Measurements from ENCODE around the gene P4HA2.

Gene P4HA2

DNA sequence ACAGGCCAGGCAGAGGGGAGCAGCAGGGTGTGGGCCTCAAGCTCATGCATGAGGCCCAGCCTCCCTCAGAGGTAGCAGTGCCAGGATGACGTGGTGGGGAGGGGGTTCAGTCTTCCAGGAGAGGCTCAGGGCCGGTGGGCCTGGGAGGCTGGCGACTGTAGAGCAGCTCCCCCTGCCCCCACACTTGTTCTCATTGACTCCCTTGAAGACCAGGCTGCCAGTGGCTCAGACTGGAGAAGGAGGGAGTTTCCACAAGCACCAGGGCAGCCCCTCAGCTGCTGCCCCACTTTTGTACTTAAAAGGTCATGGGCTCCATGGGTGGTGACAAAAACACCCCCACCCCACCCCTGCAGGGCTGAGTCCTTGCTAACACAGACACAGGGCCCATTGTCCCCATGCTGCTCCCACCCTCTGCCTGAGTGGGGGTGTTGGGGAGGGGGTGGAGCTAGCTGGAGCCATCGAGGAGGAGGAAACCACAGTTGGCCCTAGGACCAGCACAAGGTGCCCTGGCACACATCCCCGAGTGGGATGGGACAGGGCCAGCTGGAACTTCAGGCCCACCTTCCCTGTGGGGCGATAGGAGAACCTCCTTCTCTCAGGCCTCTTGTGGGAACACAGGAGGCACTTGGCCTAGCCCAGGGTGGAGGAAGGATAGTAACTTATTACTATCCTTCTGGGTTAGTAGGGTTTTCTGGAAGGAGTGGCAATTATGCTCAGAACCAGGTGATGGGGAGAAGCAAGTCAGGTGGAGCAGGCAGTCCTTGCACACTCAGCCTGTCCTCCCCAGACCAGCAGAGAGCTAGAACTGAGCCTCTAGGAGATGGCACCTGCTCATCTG is 40.5 kb upstream of the P4HA2 start:
- H3K4me3 Mint-ChIP-seq = no peak overlapping the region
- no peak overlapping the region for H3K27ac Mint-ChIP-seq
- H3K27me3 Mint-ChIP-seq = peaks cover 4% of the 10 kb centered on the region
- H3K9me3 Mint-ChIP-seq (ENCODE audit: low read depth) = no peaks in the 10 kb centered on the region
- no peaks in the 10 kb centered on the region for H3K36me3 Mint-ChIP-seq
- H3K4me1 Mint-ChIP-seq (ENCODE audit: low read depth) = peaks cover 23% of the 10 kb centered on the region

DNA sequence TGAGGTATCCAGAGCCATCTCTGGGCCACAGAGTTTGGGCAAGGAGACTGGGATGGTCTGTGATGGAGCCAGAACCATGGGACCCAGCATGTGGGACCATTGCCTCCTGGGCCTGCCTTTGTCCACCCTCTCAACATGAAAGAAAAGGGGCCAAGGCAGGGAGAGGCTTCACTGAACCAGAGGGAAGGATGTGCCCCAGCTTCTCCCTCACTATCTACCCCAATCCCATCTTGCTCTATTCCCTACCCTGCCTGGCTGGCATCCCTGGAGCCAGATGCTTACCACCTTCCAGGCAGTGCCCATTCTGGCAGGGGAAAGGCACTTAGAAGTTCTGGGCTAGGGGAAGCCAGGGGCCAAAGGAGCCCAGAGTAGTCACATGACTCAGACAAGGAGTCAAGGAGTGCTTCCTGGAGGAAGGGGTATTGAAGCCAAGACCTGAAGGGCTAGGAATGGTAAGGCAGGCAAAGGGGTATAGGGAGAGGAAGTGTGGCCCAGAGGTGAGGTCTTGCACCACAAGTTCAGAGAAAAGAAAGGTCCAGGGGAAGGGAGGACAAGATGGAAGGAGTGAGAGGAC is 39.6 kb upstream of the P4HA2 start:
- H3K36me3 Mint-ChIP-seq = no peaks in the 10 kb centered on the region
- H3K9me3 Mint-ChIP-seq (ENCODE audit: low read depth) = no peaks in the 10 kb centered on the region
- H3K27ac Mint-ChIP-seq = no peak overlapping the region
- peaks cover 25% of the 10 kb centered on the region for H3K4me1 Mint-ChIP-seq (ENCODE audit: low read depth)
- no peaks in the 10 kb centered on the region for H3K27me3 Mint-ChIP-seq
- no peak overlapping the region for H3K4me3 Mint-ChIP-seq

DNA sequence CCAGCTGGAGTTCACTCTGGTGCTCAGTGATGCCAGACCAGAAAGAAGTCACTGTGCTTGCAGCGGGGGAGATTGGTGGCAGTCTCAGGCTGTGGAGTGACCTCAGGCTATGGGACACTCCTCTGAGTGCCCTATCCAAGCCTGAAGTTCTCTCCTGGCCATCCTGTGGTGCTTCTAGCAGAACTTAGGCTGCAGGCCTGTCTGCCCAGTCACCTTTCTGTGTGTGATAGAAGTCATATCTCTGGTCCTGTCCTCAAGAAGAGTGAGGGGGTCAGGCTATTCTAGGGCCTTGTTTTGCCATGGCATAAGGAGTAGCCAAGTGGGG is 39.1 kb upstream of the P4HA2 start:
- Mint-ChIP-seq H3K4me1 (ENCODE audit: low read depth) (peaks cover 30% of the 10 kb centered on the region), H3K27ac (no peak overlapping the region), H3K36me3 (no peaks in the 10 kb centered on the region), H3K4me3 (no peak overlapping the region), H3K9me3 (ENCODE audit: low read depth) (no peaks in the 10 kb centered on the region), H3K27me3 (no peaks in the 10 kb centered on the region)

DNA sequence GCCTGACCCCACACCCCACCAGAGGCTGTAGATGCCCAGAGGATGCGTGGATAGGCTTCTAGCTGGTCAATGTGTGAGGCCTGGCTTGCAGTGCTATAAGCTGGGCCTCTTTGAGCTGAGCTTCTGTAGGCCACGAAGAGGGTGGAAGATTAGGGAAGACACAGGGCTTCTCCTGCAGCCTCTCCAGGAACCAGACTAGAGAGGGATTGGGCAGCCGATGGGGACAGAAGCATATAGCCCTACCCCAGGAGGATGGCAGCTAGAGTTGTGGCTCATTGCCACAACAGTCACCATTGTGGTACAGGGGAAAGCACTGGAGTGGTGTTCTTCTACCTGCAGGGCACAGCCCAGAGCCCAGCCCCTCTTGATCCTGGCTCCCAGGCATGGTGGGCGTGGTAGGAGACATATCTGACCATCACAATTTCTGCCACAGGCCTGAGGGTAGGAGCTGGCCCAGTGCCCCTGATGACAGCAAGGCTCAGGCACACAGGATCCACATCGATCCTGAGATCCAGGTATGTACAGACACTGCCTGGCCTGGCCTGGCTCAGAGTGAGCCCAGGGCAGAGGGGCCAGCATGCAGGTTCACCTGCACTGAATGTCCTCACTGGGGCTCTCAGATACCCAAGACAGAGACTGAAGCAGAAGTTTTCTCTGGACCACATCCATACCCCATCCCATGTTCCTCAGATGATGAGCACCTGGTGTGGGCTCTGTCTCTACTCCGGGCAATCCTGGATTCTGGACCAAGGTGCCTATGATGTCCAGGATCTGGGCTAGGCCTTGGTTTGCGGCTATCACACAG is 38.6 kb upstream of the P4HA2 start:
- no peak overlapping the region for H3K4me3 Mint-ChIP-seq
- H3K27me3 Mint-ChIP-seq = no peaks in the 10 kb centered on the region
- H3K27ac Mint-ChIP-seq = no peak overlapping the region
- H3K9me3 Mint-ChIP-seq (ENCODE audit: low read depth) = no peaks in the 10 kb centered on the region
- H3K36me3 Mint-ChIP-seq = no peaks in the 10 kb centered on the region
- peaks cover 32% of the 10 kb centered on the region for H3K4me1 Mint-ChIP-seq (ENCODE audit: low read depth)

DNA sequence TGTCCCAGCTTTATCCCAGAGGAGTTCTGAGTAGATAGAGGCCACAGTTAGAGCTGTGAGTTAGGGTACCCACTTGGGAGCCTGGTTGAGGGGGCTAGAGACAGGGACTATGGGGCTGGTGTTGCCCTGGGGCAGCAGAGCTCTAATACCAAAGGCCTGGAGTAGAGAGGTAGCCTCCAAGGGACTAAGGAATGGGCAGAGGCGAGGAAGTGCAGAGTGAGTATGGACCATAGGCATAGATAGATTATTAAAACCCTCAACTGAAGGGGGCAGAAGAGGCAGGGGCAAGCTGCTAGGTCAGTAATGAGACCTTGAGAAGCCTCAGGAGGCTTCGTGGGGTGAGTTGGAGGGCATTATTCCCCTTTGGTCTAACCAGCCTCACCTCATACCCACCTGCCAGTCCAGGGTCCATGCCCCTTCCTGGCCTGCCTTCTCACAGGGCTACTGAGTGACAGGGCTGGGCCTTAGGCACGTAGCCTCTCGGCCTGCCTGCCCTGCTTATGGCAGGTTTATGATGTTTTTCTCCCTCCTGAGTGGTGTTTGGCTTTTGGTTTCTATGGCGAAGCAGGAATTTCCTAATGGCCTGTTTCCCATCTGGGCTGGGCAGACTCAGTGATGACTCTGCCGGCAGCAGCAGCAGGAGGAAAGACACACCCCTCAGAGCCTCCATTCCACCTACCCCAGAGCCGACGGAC is 37.8 kb upstream of the P4HA2 start:
- no peak overlapping the region for H3K27ac Mint-ChIP-seq

DNA sequence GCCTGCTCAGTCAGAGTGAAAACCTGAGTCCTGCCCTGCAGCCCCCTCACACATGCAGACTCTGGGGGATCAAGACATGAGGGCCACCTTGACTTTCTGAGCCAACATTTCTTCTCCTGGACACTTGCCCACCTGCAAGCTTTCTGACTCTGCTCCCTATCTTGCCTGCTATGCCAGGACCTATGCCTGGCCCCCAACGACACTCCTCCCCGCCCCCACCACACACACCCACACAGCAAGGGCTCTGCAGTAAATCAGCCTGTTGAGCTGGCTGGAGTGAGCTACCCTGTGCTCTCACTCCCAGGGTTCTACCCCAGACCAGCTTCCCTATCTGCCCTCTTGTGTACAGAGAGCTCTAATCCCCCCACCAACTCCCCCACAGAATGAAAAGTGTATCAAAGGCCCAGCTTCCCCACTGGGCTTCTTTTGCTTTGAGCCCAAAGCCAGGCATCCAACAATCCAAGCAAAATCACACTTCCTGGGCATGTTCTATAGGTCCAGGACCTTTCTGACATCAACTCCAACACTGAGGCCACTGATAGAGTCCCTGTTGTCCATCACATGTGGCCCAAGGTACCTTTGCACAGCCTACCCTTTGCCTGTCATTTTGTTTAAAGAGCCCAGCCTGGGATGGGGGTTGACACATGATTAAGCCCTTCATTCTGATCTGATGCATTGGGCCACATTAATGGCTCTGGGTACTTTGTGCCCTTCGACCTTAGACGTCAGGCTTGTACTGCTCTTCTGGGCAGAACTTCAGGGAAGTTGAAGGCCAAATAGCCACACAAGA is 37.1 kb upstream of the P4HA2 start:
- Mint-ChIP-seq H3K4me3 (no peak overlapping the region), H3K36me3 (no peaks in the 10 kb centered on the region), H3K27ac (no peak overlapping the region), H3K4me1 (ENCODE audit: low read depth) (peaks cover 46% of the 10 kb centered on the region), H3K27me3 (no peaks in the 10 kb centered on the region), H3K9me3 (ENCODE audit: low read depth) (no peaks in the 10 kb centered on the region)

More for the DNA sequence above, 37.8 kb upstream of the P4HA2 start:
- peaks cover 38% of the 10 kb centered on the region for H3K4me1 Mint-ChIP-seq (ENCODE audit: low read depth)
- H3K27me3 Mint-ChIP-seq = no peaks in the 10 kb centered on the region
- H3K36me3 Mint-ChIP-seq = no peaks in the 10 kb centered on the region
- no peaks in the 10 kb centered on the region for H3K9me3 Mint-ChIP-seq (ENCODE audit: low read depth)
- H3K4me3 Mint-ChIP-seq = no peak overlapping the region

DNA sequence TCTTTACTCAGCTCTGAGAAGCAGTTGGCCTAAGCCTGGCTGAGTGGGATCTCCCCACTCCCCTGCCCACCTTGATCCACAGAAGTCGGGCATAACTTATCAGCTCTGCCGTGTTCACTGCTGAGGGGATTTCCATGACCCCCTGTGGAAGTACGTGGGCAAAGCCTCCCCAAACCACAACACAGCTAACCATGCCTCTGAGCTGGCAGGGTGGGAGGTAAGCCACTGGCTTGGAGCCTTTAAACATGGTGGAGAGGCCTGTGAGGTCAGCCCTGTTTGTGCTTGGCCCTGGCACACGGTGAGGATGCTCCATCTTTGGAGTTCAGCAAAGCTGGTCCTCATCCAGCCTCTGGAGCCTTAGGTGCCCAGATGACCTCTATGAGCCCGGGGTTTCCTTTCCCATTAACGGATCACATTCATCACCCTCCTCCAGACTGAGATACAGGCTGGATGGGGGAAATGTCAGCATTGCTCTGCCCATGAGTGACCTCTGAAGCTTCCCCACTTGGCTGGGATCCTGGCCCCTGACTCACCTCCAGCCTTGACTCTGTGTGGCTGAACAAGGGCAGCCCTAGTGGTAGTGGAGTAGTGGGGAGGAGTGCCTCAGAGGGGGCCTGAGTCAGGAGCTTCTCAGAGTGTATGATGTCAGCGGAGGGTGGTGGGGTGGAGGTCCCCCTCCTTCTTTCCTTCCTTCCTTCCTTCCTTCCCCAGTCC is 36.1 kb upstream of the P4HA2 start:
- Mint-ChIP-seq H3K27ac (no peak overlapping the region), H3K27me3 (no peaks in the 10 kb centered on the region), H3K36me3 (no peaks in the 10 kb centered on the region), H3K4me1 (ENCODE audit: low read depth) (peaks cover 47% of the 10 kb centered on the region), H3K4me3 (peak overlapping the region; percentile 46), H3K9me3 (ENCODE audit: low read depth) (no peaks in the 10 kb centered on the region)

DNA sequence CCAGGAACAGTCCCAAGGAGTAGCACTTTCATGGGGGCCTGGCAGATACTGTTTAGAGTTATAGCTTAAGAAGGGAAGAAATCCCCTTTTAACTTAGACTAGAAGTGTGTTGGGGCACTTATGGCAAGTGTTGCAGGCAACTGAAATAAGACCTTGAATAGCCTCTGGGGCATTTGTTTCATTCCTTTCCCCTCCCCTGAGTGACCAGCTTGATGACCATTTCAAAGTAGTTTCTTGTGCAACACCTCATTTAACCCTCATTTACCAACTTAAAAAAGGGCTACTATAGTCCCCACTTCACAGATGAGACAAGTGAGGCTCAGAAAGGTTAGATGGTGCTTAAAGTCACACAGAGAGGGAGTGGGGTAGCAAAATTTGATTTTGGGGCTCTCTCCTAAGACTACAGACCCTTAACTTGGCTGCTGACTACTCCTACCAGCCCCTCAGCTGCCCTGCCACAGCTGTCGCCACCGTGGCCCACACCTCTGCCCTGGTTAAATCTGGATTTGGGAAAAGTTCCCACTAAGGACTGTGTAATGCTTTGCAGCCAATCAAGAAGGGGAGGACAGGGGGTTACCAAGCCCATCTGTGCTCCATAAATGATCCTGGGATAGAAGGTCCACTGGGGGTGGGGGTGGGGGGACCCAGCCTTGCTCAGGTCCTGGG is 35.4 kb upstream of the P4HA2 start:
- Mint-ChIP-seq H3K4me3 (no peak overlapping the region), H3K9me3 (ENCODE audit: low read depth) (no peaks in the 10 kb centered on the region), H3K4me1 (ENCODE audit: low read depth) (peaks cover 47% of the 10 kb centered on the region), H3K27me3 (no peaks in the 10 kb centered on the region), H3K36me3 (no peaks in the 10 kb centered on the region), H3K27ac (peak overlapping the region; percentile 16)

DNA sequence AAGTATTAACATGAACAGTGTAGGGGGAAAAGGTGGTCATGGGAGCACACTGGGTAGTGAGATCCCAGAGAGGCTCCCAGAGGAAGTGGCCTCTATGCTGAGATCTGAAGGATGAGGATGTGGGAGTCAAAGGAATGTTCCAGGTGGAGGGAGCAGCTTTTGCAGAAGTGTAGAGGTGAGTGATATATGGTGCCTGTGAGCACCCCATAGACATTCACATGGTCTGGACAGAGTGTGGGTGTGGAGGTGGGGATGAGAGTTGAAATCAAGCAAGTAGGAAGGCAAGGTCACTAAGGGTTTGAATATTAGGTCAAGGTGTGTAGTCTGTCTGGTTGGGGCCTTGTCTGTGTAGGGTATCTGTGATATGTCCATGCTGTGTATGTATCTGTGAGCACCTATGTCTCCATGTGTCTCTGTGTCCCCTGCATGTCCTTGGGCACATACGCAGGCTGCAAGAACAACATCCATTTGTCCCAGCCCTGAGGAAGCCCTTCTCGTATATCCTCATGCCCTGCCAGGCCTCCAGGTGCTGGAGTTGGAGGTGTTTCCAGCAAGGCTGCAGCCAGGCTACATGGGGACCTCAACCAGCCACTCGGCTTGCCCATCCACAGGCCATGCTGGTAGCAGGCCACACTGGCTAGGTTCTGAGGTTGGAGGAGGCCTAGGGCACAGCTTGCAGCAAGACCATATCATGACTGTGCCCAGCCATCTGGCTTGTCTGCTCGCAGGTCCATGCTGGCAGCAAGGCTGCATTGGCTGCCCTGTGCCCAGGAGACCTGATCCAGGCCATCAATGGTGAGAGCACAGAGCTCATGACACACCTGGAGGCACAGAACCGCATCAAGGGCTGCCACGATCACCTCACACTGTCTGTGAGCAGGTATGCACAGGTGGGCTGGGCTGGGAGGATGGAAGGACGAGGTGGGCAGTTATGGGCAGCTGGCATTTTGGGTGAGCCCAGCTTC is 34.5 kb upstream of the P4HA2 start:
- H3K4me1 Mint-ChIP-seq (ENCODE audit: low read depth) = peaks cover 47% of the 10 kb centered on the region
- no peaks in the 10 kb centered on the region for H3K36me3 Mint-ChIP-seq
- H3K27ac Mint-ChIP-seq = no peak overlapping the region
- H3K27me3 Mint-ChIP-seq = no peaks in the 10 kb centered on the region
- H3K4me3 Mint-ChIP-seq = no peak overlapping the region
- H3K9me3 Mint-ChIP-seq (ENCODE audit: low read depth) = no peaks in the 10 kb centered on the region

DNA sequence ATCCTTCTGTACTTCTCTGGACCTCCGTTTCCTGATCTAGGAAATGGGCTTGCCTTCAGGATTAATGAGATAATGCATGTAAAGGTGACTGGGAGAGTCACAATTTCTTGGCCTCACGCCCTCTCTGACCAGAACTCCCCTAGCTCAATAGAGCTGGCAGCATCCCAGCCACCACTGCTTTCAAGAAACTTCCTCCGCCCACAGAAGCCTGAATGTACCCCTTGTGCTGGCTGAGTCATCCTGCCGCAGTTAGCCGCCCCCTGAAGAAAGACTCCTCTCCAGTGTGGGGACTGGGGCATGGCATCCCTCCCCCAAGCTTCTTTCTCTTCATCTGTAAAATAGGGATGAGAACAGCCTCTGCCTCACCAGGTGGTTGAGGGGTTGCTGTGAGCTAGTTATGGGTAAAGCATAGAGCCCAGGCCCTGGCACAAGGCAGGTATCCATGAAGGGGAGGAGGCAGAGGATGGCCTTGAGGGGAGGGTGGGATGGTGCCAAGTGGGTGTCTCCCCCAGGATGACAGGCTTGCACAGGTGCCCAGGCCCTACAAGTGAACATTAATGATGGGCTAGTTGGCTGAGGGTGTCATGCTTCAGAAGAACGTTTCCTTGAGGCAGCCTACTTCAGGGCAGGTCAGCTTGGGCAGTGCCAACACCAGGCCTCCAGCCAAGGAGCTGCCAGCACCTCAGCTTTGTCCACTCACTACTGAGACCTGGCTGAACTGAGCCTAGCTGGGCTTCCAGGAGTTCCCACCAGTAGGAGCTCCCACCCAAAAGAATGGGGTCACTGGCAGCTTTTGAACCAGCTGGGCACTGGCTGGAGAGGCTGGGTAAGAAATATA is 33.3 kb upstream of the P4HA2 start:
- Mint-ChIP-seq H3K27ac (peak overlapping the region; percentile 58), H3K36me3 (no peaks in the 10 kb centered on the region), H3K27me3 (peaks cover 4% of the 10 kb centered on the region), H3K4me1 (ENCODE audit: low read depth) (peaks cover 49% of the 10 kb centered on the region), H3K4me3 (peak overlapping the region; percentile 73), H3K9me3 (ENCODE audit: low read depth) (no peaks in the 10 kb centered on the region)

DNA sequence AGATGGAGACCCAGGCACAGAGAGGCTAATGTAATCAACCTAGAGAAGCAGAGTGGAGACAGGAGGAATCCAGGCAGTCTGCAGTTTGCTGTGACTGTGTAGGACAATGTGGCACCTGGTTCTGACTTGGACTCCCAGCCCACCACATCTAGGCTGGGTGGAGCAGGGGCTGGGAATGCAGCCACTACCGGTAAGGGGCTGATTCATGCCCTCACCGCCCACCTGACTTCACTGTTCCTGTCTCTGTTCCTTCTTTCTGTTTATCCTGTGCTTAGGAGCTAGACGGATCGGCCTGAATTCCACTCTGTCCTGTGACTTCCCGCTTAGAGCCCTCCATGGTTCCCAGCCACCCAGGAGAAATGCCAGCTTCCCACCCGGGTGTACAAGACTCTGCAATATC is 32.4 kb upstream of the P4HA2 start:
- no peaks in the 10 kb centered on the region for H3K9me3 Mint-ChIP-seq (ENCODE audit: low read depth)
- H3K27ac Mint-ChIP-seq = peak overlapping the region; percentile 58
- peaks cover 48% of the 10 kb centered on the region for H3K4me1 Mint-ChIP-seq (ENCODE audit: low read depth)
- no peaks in the 10 kb centered on the region for H3K36me3 Mint-ChIP-seq
- peaks cover 7% of the 10 kb centered on the region for H3K27me3 Mint-ChIP-seq
- H3K4me3 Mint-ChIP-seq = peak overlapping the region; percentile 73

Measured in activated naive CD8-positive, alpha-beta T cell (primary cell).